ENCODE results near the gene LRRC2. TPM values are rescaled to one million over a fixed set of nuclear protein-coding genes. Genes with fewer than 3 reads are reported as not detected.

Gene LRRC2
- total RNA-seq, 2 donors from 2014 or later = under 0.01 to 0.42 TPM

- Histone ChIP-seq H3K27ac (no peak overlapping the region), H3K36me3 (no peaks in the 10 kb centered on the region), H3K4me3 (no peak overlapping the region), H3K27me3 (replicated peaks; ENCODE audit: insufficient read depth) (no peaks in the 10 kb centered on the region), H3K9me3 (no peaks in the 10 kb centered on the region), H3K4me1 (ENCODE audit: control insufficient read depth in 1 of 2, low read depth in 2 of 2) (no peaks in the 10 kb centered on the region)
- DNase-seq (ENCODE audit: low spot score) (no peak), ATAC-seq (ENCODE audit: insufficient number of reproducible peaks, low FRiP score, low read depth) (no peak)
- no peak for TF ChIP-seq CTCF (IDR thresholded peaks at IDR 0.05)
Observed at GRCh38 chr3:46480491-46481195, 85.5 kb downstream of the LRRC2 start.

GRCh38 chr3:46479696-46480095 lies 86.4 kb downstream of the LRRC2 start:
- DNase-seq (ENCODE audit: low spot score) = no peak
- H3K36me3 ChIP-seq = no peaks in the 10 kb centered on the region
- peaks cover 3% of the 10 kb centered on the region for H3K9me3 ChIP-seq
- no peaks in the 10 kb centered on the region for H3K4me1 ChIP-seq (ENCODE audit: control insufficient read depth in 1 of 2, low read depth in 2 of 2)
- TF ChIP-seq CTCF (IDR thresholded peaks at IDR 0.05) = no peak
- no peak for ATAC-seq (ENCODE audit: insufficient number of reproducible peaks, low FRiP score, low read depth)
- no peak overlapping the region for H3K4me3 ChIP-seq
- H3K27me3 ChIP-seq (replicated peaks; ENCODE audit: insufficient read depth) = no peaks in the 10 kb centered on the region
- no peak overlapping the region for H3K27ac ChIP-seq

- H3K4me3 ChIP-seq = no peak overlapping the region
- no peaks in the 10 kb centered on the region for H3K4me1 ChIP-seq (ENCODE audit: control insufficient read depth in 1 of 2, low read depth in 2 of 2)
- ATAC-seq (ENCODE audit: insufficient number of reproducible peaks, low FRiP score, low read depth) = no peak
- H3K27me3 ChIP-seq (replicated peaks; ENCODE audit: insufficient read depth) = no peaks in the 10 kb centered on the region
- H3K36me3 ChIP-seq = no peaks in the 10 kb centered on the region
- no peak for DNase-seq (ENCODE audit: low spot score)
- TF ChIP-seq CTCF (IDR thresholded peaks at IDR 0.05) = no peak
- H3K27ac ChIP-seq = no peak overlapping the region
- peaks cover 5% of the 10 kb centered on the region for H3K9me3 ChIP-seq
Observed at GRCh38 chr3:46479021-46479420, 87.1 kb downstream of the LRRC2 start.

GRCh38 chr3:46478341-46478740 lies 87.8 kb downstream of the LRRC2 start:
- no peak for ATAC-seq (ENCODE audit: insufficient number of reproducible peaks, low FRiP score, low read depth)
- TF ChIP-seq CTCF (IDR thresholded peaks at IDR 0.05) = no peak
- DNase-seq (ENCODE audit: low spot score) = no peak

GRCh38 chr3:46477756-46478155 lies 88.3 kb downstream of the LRRC2 start:
- ATAC-seq (ENCODE audit: insufficient number of reproducible peaks, low FRiP score, low read depth) (no peak), DNase-seq (ENCODE audit: low spot score) (no peak)
- Histone ChIP-seq H3K4me1 (ENCODE audit: control insufficient read depth in 1 of 2, low read depth in 2 of 2) (no peaks in the 10 kb centered on the region), H3K27me3 (replicated peaks; ENCODE audit: insufficient read depth) (no peaks in the 10 kb centered on the region), H3K36me3 (no peaks in the 10 kb centered on the region), H3K4me3 (no peak overlapping the region), H3K27ac (no peak overlapping the region), H3K9me3 (peaks cover 5% of the 10 kb centered on the region)
- TF ChIP-seq CTCF (IDR thresholded peaks at IDR 0.05) = no peak

More at GRCh38 chr3:46478341-46478740, 87.8 kb downstream of the LRRC2 start:
- Histone ChIP-seq H3K27me3 (replicated peaks; ENCODE audit: insufficient read depth) (no peaks in the 10 kb centered on the region), H3K36me3 (no peaks in the 10 kb centered on the region), H3K4me3 (no peak overlapping the region), H3K4me1 (ENCODE audit: control insufficient read depth in 1 of 2, low read depth in 2 of 2) (no peaks in the 10 kb centered on the region), H3K27ac (no peak overlapping the region), H3K9me3 (peaks cover 5% of the 10 kb centered on the region)
